Keratinocyte (primary cell): Measurements from ENCODE around the gene PLB1. TPM values are rescaled to one million over a fixed set of nuclear protein-coding genes. Genes with fewer than 3 reads are reported as not detected.

Experiments
- DNase-seq: peaks from one replicate; pipeline ENCODE4 v3.0.0-alpha.2; 2011; ENCODE audit warnings: low read depth, missing footprints, low spot score
- FAIRE-seq: peaks from 2 replicates; lab custom pipeline; 2011; peaks lifted over from hg19 to GRCh38; lab: Jason Lieb, UNC
- H2AFZ ChIP-seq: 2 replicates; pipeline ENCODE4 v1.6.0; 2012; ENCODE audit warnings: low read length, control low read depth, inconsistent platforms; ENCODE audit not compliant: control insufficient read depth
- H3K27ac ChIP-seq: 2 replicates; pipeline ENCODE4 v1.5.1; 2011; ENCODE audit warnings: low read length; ENCODE audit not compliant: control insufficient read depth, insufficient read depth
- H3K27me3 ChIP-seq: 3 replicates; pipeline ENCODE4 v1.6.0; 2011; ENCODE audit warnings: low read length; ENCODE audit not compliant: control insufficient read depth, insufficient read depth; ENCODE audit errors: extremely low read depth
- H3K36me3 ChIP-seq, 2 experiments: 2 replicates in 1 of 2; 3 replicates in 1 of 2; pipeline ENCODE4 v1.5.1; 2011; ENCODE audit warnings: low read length in 2 of 2, mild to moderate bottlenecking in 1 of 2; ENCODE audit not compliant: control insufficient read depth in 2 of 2, insufficient read depth in 2 of 2; ENCODE audit errors: extremely low read depth in 1 of 2
- H3K4me1 ChIP-seq: 3 replicates; pipeline ENCODE4 v1.5.1; 2011; ENCODE audit warnings: low read length; ENCODE audit not compliant: control insufficient read depth, insufficient read depth; ENCODE audit errors: extremely low read depth
- H3K4me2 ChIP-seq: 3 replicates; pipeline ENCODE4 v1.6.0; 2011; ENCODE audit warnings: low read depth, low read length; ENCODE audit not compliant: control insufficient read depth, insufficient read depth; ENCODE audit errors: extremely low read depth
- H3K4me3 ChIP-seq, 3 experiments: fragments of 200-600 bp in 1 of 3; sonication (generic) in 1 of 3; 2 replicates in 2 of 3; 3 replicates in 1 of 3; pipeline ENCODE4 v1.5.1; 2011 to 2016; ENCODE audit warnings: low read length in 3 of 3, mild to moderate bottlenecking in 3 of 3, control low read depth in 2 of 3, inconsistent platforms in 1 of 3, low read depth in 1 of 3, mixed read lengths in 1 of 3, mixed run types in 1 of 3, moderate library complexity in 1 of 3; ENCODE audit not compliant: control insufficient read depth in 2 of 3, insufficient read depth in 2 of 3; ENCODE audit errors: extremely low read depth in 1 of 3
- H3K79me2 ChIP-seq: 2 replicates; pipeline ENCODE4 v1.6.0; 2012; ENCODE audit warnings: low read length; ENCODE audit not compliant: control insufficient read depth, insufficient read depth
- H3K9ac ChIP-seq: 3 replicates; pipeline ENCODE4 v1.6.0; 2011; ENCODE audit warnings: low read length; ENCODE audit not compliant: control insufficient read depth, insufficient read depth; ENCODE audit errors: extremely low read depth
- H3K9me1 ChIP-seq: 3 replicates; pipeline ENCODE4 v1.6.0; 2011; ENCODE audit warnings: low read length; ENCODE audit not compliant: control insufficient read depth, insufficient read depth; ENCODE audit errors: extremely low read depth
- H3K9me3 ChIP-seq: 2 replicates; pipeline ENCODE4 v1.5.1; 2012; ENCODE audit warnings: low read depth, low read length; ENCODE audit not compliant: control insufficient read depth
- H4K20me1 ChIP-seq: 3 replicates; pipeline ENCODE4 v1.6.0; 2011; ENCODE audit warnings: low read length; ENCODE audit not compliant: control insufficient read depth, insufficient read depth; ENCODE audit errors: extremely low read depth
- CTCF ChIP-seq, 3 experiments: IDR thresholded peaks in 1 of 3; conservative IDR thresholded peaks in 1 of 3; optimal IDR thresholded peaks in 1 of 3; 2 replicates in 2 of 3; 3 replicates in 1 of 3; pipeline versions ENCODE3 to v1.5.1; 2011; ENCODE audit warnings: low read length in 3 of 3, mild to moderate bottlenecking in 3 of 3, moderate library complexity in 2 of 3, control low read depth in 1 of 3, inconsistent platforms in 1 of 3; ENCODE audit not compliant: insufficient read depth in 2 of 3; ENCODE audit errors: extremely low read depth in 1 of 3
- EZH2 ChIP-seq: IDR thresholded peaks from one replicate; pipeline ENCODE4 v1.6.1; 2012; ENCODE audit warnings: inconsistent platforms, mild to moderate bottlenecking, low read length, moderate library complexity
- dilution Hi-C: fragments of 300-500 bp; cut with MboI; formaldehyde crosslinking; loops from one replicate; pipeline ENCODE4 v1.7.0; 2020; ENCODE audit warnings: low sequenced_read_pairs; ENCODE audit not compliant: extremely low pct_ligation_motif_present
- polyA plus RNA-seq, 5 experiments: library from polyadenylated mRNA; depleted of rRNA in 3 of 5; stranded (reverse) in 3 of 5; stranded (forward) in 1 of 5; unstranded in 1 of 5; fragments of >200 nt; gene quantifications; 1 replicate in 1 of 5; 2 replicates in 3 of 5; 3 replicates in 1 of 5; pipeline versions ENCODE4 v1.2.1 to v1.2.3, GENCODE V29; 2011 to 2012; ENCODE audit warnings: missing spikeins in 2 of 5, low read depth in 1 of 5, low replicate concordance in 1 of 5

Gene PLB1
- polyA plus RNA-seq, 1 donor (not counting 4 experiments of a cell fraction or from before 2014, with no cell fraction given), result 6.7 TPM

DNA sequence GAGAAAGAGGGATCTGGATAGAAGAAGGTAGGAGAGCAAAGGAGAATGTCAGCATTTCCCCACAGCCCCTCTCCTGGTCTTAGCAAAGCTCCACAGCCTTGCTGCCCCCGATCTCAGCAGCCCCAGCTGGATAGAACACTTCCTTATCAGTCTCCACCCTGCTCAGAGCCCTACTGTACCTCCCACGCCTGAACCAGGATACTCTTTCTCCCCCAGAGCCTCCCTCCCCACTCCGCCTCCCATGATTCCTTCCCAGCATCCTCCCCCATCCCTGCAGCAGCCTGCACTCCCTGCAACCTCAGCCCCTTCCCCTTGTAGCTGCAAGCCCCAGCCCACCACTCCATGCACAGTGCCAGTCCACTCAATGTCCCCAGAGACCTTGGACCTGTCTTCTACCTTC lies 25.8 kb downstream of the PLB1 start:
- Histone ChIP-seq H3K79me2 (no peaks in the 10 kb centered on the region), H3K27me3 (peaks cover 15% of the 10 kb centered on the region), H3K4me3 (no peak overlapping the region), H4K20me1 (no peaks in the 10 kb centered on the region), H3K9ac (no peak overlapping the region), H3K4me1 (no peaks in the 10 kb centered on the region), H2AFZ (no peak overlapping the region), H3K9me3 (no peaks in the 10 kb centered on the region), H3K36me3 (no peaks in the 10 kb centered on the region), H3K4me2 (no peak overlapping the region), H3K27ac (no peak overlapping the region), H3K9me1 (no peaks in the 10 kb centered on the region)
- FAIRE-seq, result no peak
- dilution Hi-C loops, result no loop called here
- no peak for TF ChIP-seq CTCF (optimal IDR thresholded peaks at IDR 0.05 in 1 of 3, IDR thresholded peaks at IDR 0.05 in 1 of 3, conservative IDR thresholded peaks at IDR 0.05 in 1 of 3; ENCODE audit: extremely low read depth in 1 of 3, insufficient read depth in 2 of 3, low read length in 3 of 3)
- TF ChIP-seq EZH2, result no peak
- DNase-seq, result no peak

GRCh38 chr2:28522481-28522880 lies 26.6 kb downstream of the PLB1 start:
- Histone ChIP-seq H3K36me3 (no peaks in the 10 kb centered on the region), H3K27ac (no peak overlapping the region), H3K4me1 (no peaks in the 10 kb centered on the region), H3K4me3 (no peak overlapping the region), H4K20me1 (no peaks in the 10 kb centered on the region), H3K79me2 (no peaks in the 10 kb centered on the region), H3K9ac (no peak overlapping the region), H3K9me1 (no peaks in the 10 kb centered on the region), H2AFZ (no peak overlapping the region), H3K4me2 (no peak overlapping the region), H3K27me3 (peaks cover 15% of the 10 kb centered on the region), H3K9me3 (no peaks in the 10 kb centered on the region)
- no peak for FAIRE-seq
- no peak for DNase-seq
- dilution Hi-C loops, result no loop called here
- TF ChIP-seq EZH2, result no peak
- TF ChIP-seq CTCF (optimal IDR thresholded peaks at IDR 0.05 in 1 of 3, IDR thresholded peaks at IDR 0.05 in 1 of 3, conservative IDR thresholded peaks at IDR 0.05 in 1 of 3; ENCODE audit: extremely low read depth in 1 of 3, insufficient read depth in 2 of 3, low read length in 3 of 3), result no peak
